Panc1 (cell line): ENCODE data around the gene KIF25.

Experiments used
- CTCF ChIP-seq: fragments of 450-650 bp; IDR thresholded peaks from 2 replicates; pipeline ENCODE4 v1.5.1; 2017; ENCODE audit warnings: mild to moderate bottlenecking
- POLR2AphosphoS5 ChIP-seq: IDR thresholded peaks from 2 replicates; pipeline ENCODE4 v1.6.1; 2012; ENCODE audit warnings: mild to moderate bottlenecking, low read depth, low read length, moderate library complexity
- TF ChIP-seq, protein P1 (sequence below), 2 experiments: IDR thresholded peaks; 2 replicates each; pipeline ENCODE4 v1.6.1; 2011 to 2012; ENCODE audit warnings: low read depth in 2 of 2, control low read depth in 1 of 2, low read length in 1 of 2, mild to moderate bottlenecking in 1 of 2, moderate library complexity in 1 of 2; ENCODE audit not compliant: insufficient read depth in 1 of 2

GRCh38 chr6:167974640-167975344, 22.7 kb upstream of the KIF25 start:
- TF ChIP-seq CTCF = no peak
- TF ChIP-seq POLR2AphosphoS5 = no peak
- TF ChIP-seq, protein P1, sequence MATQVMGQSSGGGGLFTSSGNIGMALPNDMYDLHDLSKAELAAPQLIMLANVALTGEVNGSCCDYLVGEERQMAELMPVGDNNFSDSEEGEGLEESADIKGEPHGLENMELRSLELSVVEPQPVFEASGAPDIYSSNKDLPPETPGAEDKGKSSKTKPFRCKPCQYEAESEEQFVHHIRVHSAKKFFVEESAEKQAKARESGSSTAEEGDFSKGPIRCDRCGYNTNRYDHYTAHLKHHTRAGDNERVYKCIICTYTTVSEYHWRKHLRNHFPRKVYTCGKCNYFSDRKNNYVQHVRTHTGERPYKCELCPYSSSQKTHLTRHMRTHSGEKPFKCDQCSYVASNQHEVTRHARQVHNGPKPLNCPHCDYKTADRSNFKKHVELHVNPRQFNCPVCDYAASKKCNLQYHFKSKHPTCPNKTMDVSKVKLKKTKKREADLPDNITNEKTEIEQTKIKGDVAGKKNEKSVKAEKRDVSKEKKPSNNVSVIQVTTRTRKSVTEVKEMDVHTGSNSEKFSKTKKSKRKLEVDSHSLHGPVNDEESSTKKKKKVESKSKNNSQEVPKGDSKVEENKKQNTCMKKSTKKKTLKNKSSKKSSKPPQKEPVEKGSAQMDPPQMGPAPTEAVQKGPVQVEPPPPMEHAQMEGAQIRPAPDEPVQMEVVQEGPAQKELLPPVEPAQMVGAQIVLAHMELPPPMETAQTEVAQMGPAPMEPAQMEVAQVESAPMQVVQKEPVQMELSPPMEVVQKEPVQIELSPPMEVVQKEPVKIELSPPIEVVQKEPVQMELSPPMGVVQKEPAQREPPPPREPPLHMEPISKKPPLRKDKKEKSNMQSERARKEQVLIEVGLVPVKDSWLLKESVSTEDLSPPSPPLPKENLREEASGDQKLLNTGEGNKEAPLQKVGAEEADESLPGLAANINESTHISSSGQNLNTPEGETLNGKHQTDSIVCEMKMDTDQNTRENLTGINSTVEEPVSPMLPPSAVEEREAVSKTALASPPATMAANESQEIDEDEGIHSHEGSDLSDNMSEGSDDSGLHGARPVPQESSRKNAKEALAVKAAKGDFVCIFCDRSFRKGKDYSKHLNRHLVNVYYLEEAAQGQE (IDR thresholded peaks at IDR 0.05; ENCODE audit: insufficient read depth in 1 of 2, low read depth in 2 of 2, low read length in 1 of 2) = no peak
